Erythroblast (primary cell): ENCODE measurements around the gene MBNL2.
A peak's percentile ranks its signal among the peaks of the same experiment; 100 is the strongest.

Source experiments
- DNase-seq, 2 experiments: peaks; one replicate each; lab custom pipeline; 2025; lab: John Stamatoyannopoulos, UW
- GATA1 ChIP-seq: IDR thresholded peaks from 2 replicates; pipeline ENCODE4 v1.6.1; 2011; ENCODE audit warnings: low read depth, mild to moderate bottlenecking, control low read depth, low read length, moderate library complexity
- POLR2A ChIP-seq: IDR thresholded peaks from 2 replicates; pipeline ENCODE4 v1.6.1; 2011; ENCODE audit warnings: mild to moderate bottlenecking, low read length

The MBNL2 gene

GRCh38 chr13:97425590-97425989 is 203.5 kb downstream of the MBNL2 start:
- peak in 1 of 2 experiments; percentile 5 for DNase-seq
- no peak for TF ChIP-seq POLR2A
- TF ChIP-seq GATA1: no peak

GRCh38 chr13:97426695-97427094 is 204.6 kb downstream of the MBNL2 start:
- TF ChIP-seq GATA1 (no peak), POLR2A (no peak)
- no peak for DNase-seq

- DNase-seq: no peak
- TF ChIP-seq GATA1 (no peak), POLR2A (no peak)
These were observed 207.5 kb downstream of the MBNL2 start for GRCh38 chr13:97429681-97430081.

GRCh38 chr13:97430296-97430695 is 208.2 kb downstream of the MBNL2 start:
- no peak for TF ChIP-seq GATA1
- TF ChIP-seq POLR2A: no peak
- no peak for DNase-seq

GRCh38 chr13:97431171-97431764 is 209.1 kb downstream of the MBNL2 start:
- TF ChIP-seq GATA1 (no peak), POLR2A (no peak)
- DNase-seq: no peak

- no peak for TF ChIP-seq GATA1
- no peak for TF ChIP-seq POLR2A
- no peak for DNase-seq
These were observed 210.2 kb downstream of the MBNL2 start for GRCh38 chr13:97432232-97432916.

- peak; percentile 99 for DNase-seq
- TF ChIP-seq POLR2A: peak; percentile 80
- no peak for TF ChIP-seq GATA1
These were observed 211.0 kb downstream of the MBNL2 start for GRCh38 chr13:97432917-97433726.

- peak; percentile 96 to 97 for DNase-seq
These were observed 211.7 kb downstream of the MBNL2 start, which contains the start of gene RAP2A for GRCh38 chr13:97433727-97434396. TSS of gene RAP2A (plus strand) at chr13:97434169. CDS start at chr13:97434471, 302 bp downstream.

GRCh38 chr13:97434397-97435201 is 212.5 kb downstream of the MBNL2 start:
- DNase-seq: peak; percentile 67 to 80
- TF ChIP-seq GATA1 (no peak), POLR2A (no peak)

More at GRCh38 chr13:97433727-97434396, 211.7 kb downstream of the MBNL2 start, which contains the start of gene RAP2A:
- TF ChIP-seq GATA1 (no peak), POLR2A (peak; percentile 15)

GRCh38 chr13:97435323-97435722 is 213.2 kb downstream of the MBNL2 start:
- no peak for TF ChIP-seq POLR2A
- no peak for TF ChIP-seq GATA1
- DNase-seq: no peak

GRCh38 chr13:97435794-97436193 is 213.7 kb downstream of the MBNL2 start:
- peak; percentile 37 for DNase-seq
- TF ChIP-seq GATA1 (no peak), POLR2A (no peak)

- TF ChIP-seq POLR2A: no peak
- no peak for TF ChIP-seq GATA1
- DNase-seq: no peak
These were observed 214.7 kb downstream of the MBNL2 start for GRCh38 chr13:97436845-97437244.
